KBM-7 (cell line): ENCODE data around the gene REXO4.

Source experiments
- DNase-seq: peaks from one replicate; pipeline ENCODE4 v3.0.0-alpha.2; 2015
- in situ Hi-C: fragments of 300-500 bp; cut with MboI; formaldehyde crosslinking; loops from 2 replicates; pipeline ENCODE4 v1.14.3; 2020; ENCODE audit warnings: low sequenced_read_pairs, low pct_unique_long_range_greater_than_20kb, mixed read lengths

The REXO4 gene

GRCh38 chr9:133425049-133425632, 7.3 kb upstream of the REXO4 start:
- no peak for DNase-seq
- in situ Hi-C loops, result no loop called here

GRCh38 chr9:133424187-133424586, 6.4 kb upstream of the REXO4 start:
- no peak for DNase-seq
- in situ Hi-C loops, result no loop called here

GRCh38 chr9:133423216-133423615, 5.4 kb upstream of the REXO4 start:
- no peak for DNase-seq
- in situ Hi-C loops, result no loop called here

- peak; percentile 36 for DNase-seq
- in situ Hi-C loops, result no loop called here
These were observed 4.1 kb upstream of the REXO4 start, which contains the start of gene ADAMTS13 for GRCh38 chr9:133421615-133422542. Gene ADAMTS13, plus strand, starts transcription at chr9:133422367. Its CDS starts 77 bp downstream, at chr9:133422444.

GRCh38 chr9:133420392-133420827, 2.6 kb upstream of the REXO4 start:
- DNase-seq, result no peak
- in situ Hi-C loops, result no loop called here

GRCh38 chr9:133419005-133419404, 1.2 kb upstream of the REXO4 start:
- in situ Hi-C loops, result no loop called here
- DNase-seq, result no peak

GRCh38 chr9:133415170-133415569, 2.6 kb downstream of the REXO4 start:
- peak; percentile 77 for DNase-seq
- in situ Hi-C loops, result no loop called here

- in situ Hi-C loops, result no loop called here
- no peak for DNase-seq
These were observed 9.8 kb downstream of the REXO4 start for GRCh38 chr9:133408042-133408441.

- in situ Hi-C loops, result no loop called here
- peak; percentile 89 for DNase-seq
These were observed 11.1 kb downstream of the REXO4 start for GRCh38 chr9:133406480-133407307.

GRCh38 chr9:133405508-133406438, 12.0 kb downstream of the REXO4 start:
- in situ Hi-C loops, result no loop called here
- no peak for DNase-seq

- in situ Hi-C loops, result no loop called here
- no peak for DNase-seq
These were observed 13.3 kb downstream of the REXO4 start for GRCh38 chr9:133404454-133405002.

- in situ Hi-C loops, result no loop called here
- DNase-seq, result peak; percentile 55
These were observed 13.9 kb downstream of the REXO4 start for GRCh38 chr9:133403766-133404453.

GRCh38 chr9:133402689-133403088, 15.1 kb downstream of the REXO4 start:
- in situ Hi-C loops, result no loop called here
- no peak for DNase-seq

GRCh38 chr9:133401588-133401987, 16.2 kb downstream of the REXO4 start:
- no peak for DNase-seq
- in situ Hi-C loops, result no loop called here

GRCh38 chr9:133400292-133400691, 17.5 kb downstream of the REXO4 start:
- in situ Hi-C loops, result no loop called here

GRCh38 chr9:133397895-133398294, 19.9 kb downstream of the REXO4 start:
- in situ Hi-C loops, result no loop called here

More at GRCh38 chr9:133400292-133400691, 17.5 kb downstream of the REXO4 start:
- no peak for DNase-seq

GRCh38 chr9:133397370-133397769, 20.4 kb downstream of the REXO4 start:
- no peak for DNase-seq
- in situ Hi-C loops, result no loop called here

More at GRCh38 chr9:133397895-133398294, 19.9 kb downstream of the REXO4 start:
- DNase-seq, result no peak

GRCh38 chr9:133396952-133397351, 20.9 kb downstream of the REXO4 start:
- DNase-seq, result peak; percentile 31
- in situ Hi-C loops, result no loop called here
